Activated naive CD4-positive, alpha-beta T cell treated with anti-CD3 and anti-CD28 coated beads, Interleukin-2, amount 50 U/mL, for 16 hours (primary cell): ENCODE data around the gene NUDT6.
A peak's percentile ranks its signal among the peaks of the same experiment; 100 is the strongest.
"Not testable (repeated sequence)": the region's sequence is repeated elsewhere in the genome, so short reads cannot be mapped to it uniquely, and the experiment has no call there.

Experiments used
- DNase-seq: peaks from one replicate; pipeline ENCODE4 v3.0.0-alpha.2; 2020

NUDT6 gene

GRCh38 chr4:122921971-122922876 is at the start of gene NUDT6:
Gene NUDT6 (minus strand): TSS chr4:122922597. CDS start chr4:122922572, 25 bp downstream.
- peak; percentile 40 for DNase-seq

- no peak for DNase-seq
Measured at GRCh38 chr4:122968227-122968812, 45.9 kb upstream of the NUDT6 start.

- DNase-seq, result no peak
Measured at GRCh38 chr4:122967231-122967630, 44.8 kb upstream of the NUDT6 start.

- DNase-seq, result no peak
Measured at GRCh38 chr4:122966201-122966600, 43.8 kb upstream of the NUDT6 start.

GRCh38 chr4:122963216-122963615 is 40.8 kb upstream of the NUDT6 start:
- DNase-seq, result no peak

GRCh38 chr4:122960611-122961000 is 38.2 kb upstream of the NUDT6 start:
- no peak for DNase-seq

- no peak for DNase-seq
Measured at GRCh38 chr4:122959981-122960610, 37.7 kb upstream of the NUDT6 start.

- DNase-seq, result no peak
Measured at GRCh38 chr4:122959441-122959840, 37.0 kb upstream of the NUDT6 start.

- DNase-seq, result no peak
Measured at GRCh38 chr4:122958505-122958904, 36.1 kb upstream of the NUDT6 start.

GRCh38 chr4:122953924-122954323 is 31.5 kb upstream of the NUDT6 start:
- no peak for DNase-seq

- DNase-seq, result no peak
Measured at GRCh38 chr4:122952028-122952427, 29.6 kb upstream of the NUDT6 start.

- DNase-seq, result no peak
Measured at GRCh38 chr4:122948671-122949070, 26.3 kb upstream of the NUDT6 start.

GRCh38 chr4:122946142-122946541 is 23.7 kb upstream of the NUDT6 start:
- DNase-seq, result no peak

- DNase-seq, result not testable (repeated sequence)
Measured at GRCh38 chr4:122945136-122945535, 22.7 kb upstream of the NUDT6 start.

GRCh38 chr4:122932763-122933162 is 10.4 kb upstream of the NUDT6 start:
- DNase-seq, result no peak

- DNase-seq, result no peak
Measured at GRCh38 chr4:122930862-122931261, 8.5 kb upstream of the NUDT6 start.

GRCh38 chr4:122928930-122929329 is 6.5 kb upstream of the NUDT6 start:
- DNase-seq, result no peak

- DNase-seq, result peak; percentile 88
Measured at GRCh38 chr4:122922877-122923511, 597 bp upstream of the NUDT6 start.

- no peak for DNase-seq
Measured at GRCh38 chr4:122921300-122921699, 1.1 kb downstream of the NUDT6 start.

- no peak for DNase-seq
Measured at GRCh38 chr4:122920473-122920872, 1.9 kb downstream of the NUDT6 start.

- no peak for DNase-seq
Measured at GRCh38 chr4:122917731-122918130, 4.7 kb downstream of the NUDT6 start.

- no peak for DNase-seq
Measured at GRCh38 chr4:122914938-122915337, 7.5 kb downstream of the NUDT6 start.

GRCh38 chr4:122914292-122914904 is 8.0 kb downstream of the NUDT6 start:
- no peak for DNase-seq
